Neuronal stem cell (in vitro differentiated cells): ENCODE results near the gene PRH2.

Experiments used
- DNase-seq: peaks from one replicate; pipeline ENCODE4 v3.0.0-alpha.2; 2013; ENCODE audit warnings: low spot score
- H2AFZ ChIP-seq: one replicate; pipeline ENCODE4 v1.6.1; 2013; ENCODE audit warnings: mild to moderate bottlenecking, low read length, inconsistent platforms
- H2AK5ac ChIP-seq: 2 replicates; pipeline ENCODE4 v1.6.1; 2013; ENCODE audit warnings: low read depth, mild to moderate bottlenecking, inconsistent platforms, low read length, moderate library complexity, mixed read lengths
- H2BK120ac ChIP-seq: 2 replicates; pipeline ENCODE4 v1.6.1; 2013; ENCODE audit warnings: low read depth, mild to moderate bottlenecking, inconsistent platforms, low read length, moderate library complexity, mixed read lengths
- H2BK12ac ChIP-seq: one replicate; pipeline ENCODE4 v1.6.1; 2013; ENCODE audit warnings: low read length, inconsistent platforms
- H2BK15ac ChIP-seq: 2 replicates; pipeline ENCODE4 v1.6.1; 2013; ENCODE audit warnings: mild to moderate bottlenecking, low read length, inconsistent platforms, mixed read lengths
- H2BK5ac ChIP-seq: one replicate; pipeline ENCODE4 v1.6.1; 2013; ENCODE audit warnings: inconsistent platforms, mild to moderate bottlenecking, low read length, moderate library complexity
- H3K14ac ChIP-seq: one replicate; pipeline ENCODE4 v1.6.1; 2013; ENCODE audit warnings: low read length, inconsistent platforms
- H3K18ac ChIP-seq: 2 replicates; pipeline ENCODE4 v1.6.1; 2013; ENCODE audit warnings: low read length, inconsistent platforms
- H3K23ac ChIP-seq: 2 replicates; pipeline ENCODE4 v1.6.1; 2013; ENCODE audit warnings: low read depth, mild to moderate bottlenecking, mixed read lengths, low read length, inconsistent platforms; ENCODE audit not compliant: poor library complexity
- H3K27ac ChIP-seq: replicated peaks from 3 replicates; pipeline ENCODE4 v1.5.1; 2013; ENCODE audit warnings: low read length, inconsistent platforms
- H3K27me3 ChIP-seq, 3 experiments: 2 replicates each; pipeline ENCODE4 v1.6.1; 2013; ENCODE audit warnings: low read length in 3 of 3, mild to moderate bottlenecking in 2 of 3, inconsistent platforms in 1 of 3, low read depth in 1 of 3, mixed read lengths in 1 of 3, moderate library complexity in 1 of 3; ENCODE audit not compliant: control insufficient read depth in 3 of 3, insufficient read depth in 3 of 3
- H3K36me3 ChIP-seq, 2 donors: replicated peaks in 1 of 2; 2 replicates each; pipeline ENCODE4 v1.6.1; 2013; ENCODE audit warnings: low read length in 2 of 2; ENCODE audit not compliant: control insufficient read depth in 2 of 2, insufficient read depth in 2 of 2
- H3K4ac ChIP-seq: 2 replicates; pipeline ENCODE4 v1.6.1; 2013; ENCODE audit warnings: inconsistent platforms, mild to moderate bottlenecking, low read length, moderate library complexity
- H3K4me1 ChIP-seq, 2 donors: 1 replicate in 1 of 2; 2 replicates in 1 of 2; pipeline ENCODE4 v1.6.1; 2013; ENCODE audit warnings: low read length in 2 of 2, low read depth in 1 of 2; ENCODE audit not compliant: control insufficient read depth in 2 of 2, insufficient read depth in 1 of 2
- H3K4me2 ChIP-seq: one replicate; pipeline ENCODE4 v1.6.1; 2013; ENCODE audit warnings: mild to moderate bottlenecking, low read length, inconsistent platforms; ENCODE audit not compliant: insufficient read depth, poor library complexity, severe bottlenecking
- H3K4me3 ChIP-seq, 2 donors: 2 replicates each; pipeline ENCODE4 v1.5.1; 2013; ENCODE audit warnings: low read length in 2 of 2, mild to moderate bottlenecking in 2 of 2, inconsistent platforms in 1 of 2, moderate library complexity in 1 of 2
- H3K79me1 ChIP-seq: one replicate; pipeline ENCODE4 v1.6.1; 2013; ENCODE audit warnings: low read depth, mild to moderate bottlenecking, inconsistent platforms, low read length, moderate library complexity
- H3K9ac ChIP-seq: one replicate; pipeline ENCODE4 v1.6.1; 2013; ENCODE audit warnings: mild to moderate bottlenecking, low read depth, low read length, inconsistent platforms; ENCODE audit not compliant: poor library complexity
- H3K9me3 ChIP-seq, 2 donors: replicated peaks in 1 of 2; 2 replicates each; pipeline versions ENCODE3 to v1.6.1; 2013; ENCODE audit warnings: low read length in 2 of 2, mild to moderate bottlenecking in 2 of 2, inconsistent platforms in 1 of 2, low read depth in 1 of 2, mixed read lengths in 1 of 2, moderate library complexity in 1 of 2; ENCODE audit not compliant: control insufficient read depth in 2 of 2, insufficient read depth in 1 of 2
- H4K8ac ChIP-seq: one replicate; pipeline ENCODE4 v1.6.1; 2013; ENCODE audit warnings: low read depth, mild to moderate bottlenecking, inconsistent platforms, low read length, moderate library complexity
- H4K91ac ChIP-seq: one replicate; pipeline ENCODE4 v1.6.1; 2013; ENCODE audit warnings: low read length, low read depth, mild to moderate bottlenecking, inconsistent platforms; ENCODE audit not compliant: poor library complexity
- WGBS, 2 donors: extraction: QIAGEN DNeasy Blood & Tissue Kit; methylation state at CpG; one replicate each; pipeline ENCODE4 v1.1.7; 2013; ENCODE audit warnings: missing lambda C conversion rate in 2 of 2, mixed read lengths in 1 of 2; ENCODE audit not compliant: insufficient read length in 2 of 2, insufficient replicate concordance in 1 of 2; ENCODE audit errors: extremely low coverage in 2 of 2; 5-methylcytosine and 5-hydroxymethylcytosine counted together

The PRH2 gene

GRCh38 chr12:10904686-10905085 lies 24.4 kb upstream of the PRH2 start:
- Histone ChIP-seq H3K4me2 (no peak overlapping the region), H3K27ac (no peak overlapping the region), H2BK120ac (no peak overlapping the region), H2AFZ (no peak overlapping the region), H3K9me3 (peaks cover 0 to 28% of the 10 kb centered on the region in 2 donors), H2BK15ac (no peak overlapping the region), H3K23ac (no peak overlapping the region), H3K4me3 (no peak overlapping the region), H2BK12ac (no peak overlapping the region), H3K4ac (no peak overlapping the region), H2AK5ac (no peak overlapping the region), H3K79me1 (no peaks in the 10 kb centered on the region), H3K27me3 (no peaks in the 10 kb centered on the region), H3K9ac (no peak overlapping the region), H2BK5ac (no peak overlapping the region), H3K18ac (no peak overlapping the region), H4K91ac (no peak overlapping the region), H3K4me1 (no peaks in the 10 kb centered on the region), H4K8ac (no peak overlapping the region), H3K14ac (no peak overlapping the region), H3K36me3 (no peaks in the 10 kb centered on the region)
- no CpG with 5 or more reads among the region's 4 CpGs for WGBS, 2 donors
- no peak for DNase-seq

GRCh38 chr12:10909462-10909861 lies 19.6 kb upstream of the PRH2 start, which contains the start of gene TAS2R13:
Gene TAS2R13 (minus strand): TSS chr12:10909562. CDS start chr12:10909298, 264 bp downstream.
- no peak within 1 kb of the TSS for H2BK120ac ChIP-seq
- H3K9me3 ChIP-seq = peaks cover 0 to 12% of the 10 kb centered on the region in 2 donors
- no peak within 1 kb of the TSS for H3K9ac ChIP-seq
- H3K4ac ChIP-seq = no peak within 1 kb of the TSS
- H3K4me2 ChIP-seq = no peak within 1 kb of the TSS
- no peaks in the 10 kb centered on the region for H3K27me3 ChIP-seq
- no peak within 1 kb of the TSS for H2BK15ac ChIP-seq
- H4K91ac ChIP-seq = no peak within 1 kb of the TSS
- H2BK12ac ChIP-seq = no peak within 1 kb of the TSS
- no peak within 1 kb of the TSS for H4K8ac ChIP-seq
- DNase-seq = no peak
- no peaks in the 10 kb centered on the region for H3K4me1 ChIP-seq
- H3K27ac ChIP-seq = no peak within 1 kb of the TSS
- H3K79me1 ChIP-seq = no peaks in the 10 kb centered on the region
- H3K14ac ChIP-seq = no peak within 1 kb of the TSS
- no peak within 1 kb of the TSS for H3K23ac ChIP-seq
- no peaks in the 10 kb centered on the region for H3K36me3 ChIP-seq
- no peak within 1 kb of the TSS for H3K18ac ChIP-seq
- H2BK5ac ChIP-seq = no peak within 1 kb of the TSS
- H2AK5ac ChIP-seq = no peak within 1 kb of the TSS
- WGBS, 2 donors = no CpG with 5 or more reads among the region's 1 CpG
- no peak within 1 kb of the TSS for H3K4me3 ChIP-seq
- no peak within 1 kb of the TSS for H2AFZ ChIP-seq

- Histone ChIP-seq H3K79me1 (no peaks in the 10 kb centered on the region), H2BK12ac (no peak overlapping the region), H4K91ac (no peak overlapping the region), H3K9ac (no peak overlapping the region), H3K18ac (no peak overlapping the region), H3K4me1 (no peaks in the 10 kb centered on the region), H2AFZ (no peak overlapping the region), H3K14ac (no peak overlapping the region), H3K4ac (no peak overlapping the region), H3K27ac (no peak overlapping the region), H3K4me3 (no peak overlapping the region), H2BK15ac (no peak overlapping the region), H3K27me3 (no peaks in the 10 kb centered on the region), H3K9me3 (peaks cover 0 to 3% of the 10 kb centered on the region in 2 donors), H4K8ac (no peak overlapping the region), H2BK5ac (no peak overlapping the region), H2AK5ac (no peak overlapping the region), H3K36me3 (no peaks in the 10 kb centered on the region), H3K4me2 (no peak overlapping the region), H2BK120ac (no peak overlapping the region), H3K23ac (no peak overlapping the region)
- no CpG with 5 or more reads among the region's 8 CpGs for WGBS, 2 donors
- DNase-seq = no peak
These were observed 18.7 kb upstream of the PRH2 start for GRCh38 chr12:10910380-10910779.

- Histone ChIP-seq H2AFZ (no peak overlapping the region), H3K4me2 (no peak overlapping the region), H3K36me3 (peaks cover 0 to 2% of the 10 kb centered on the region in 2 donors), H2BK120ac (no peak overlapping the region), H3K27ac (no peak overlapping the region), H3K27me3 (no peaks in the 10 kb centered on the region), H4K8ac (no peak overlapping the region), H3K4ac (no peak overlapping the region), H3K4me3 (no peak overlapping the region), H4K91ac (no peak overlapping the region), H3K79me1 (no peaks in the 10 kb centered on the region), H3K9me3 (no peaks in the 10 kb centered on the region), H3K4me1 (no peaks in the 10 kb centered on the region), H2AK5ac (no peak overlapping the region), H3K14ac (no peak overlapping the region), H3K18ac (no peak overlapping the region), H2BK12ac (no peak overlapping the region), H3K23ac (no peak overlapping the region), H2BK5ac (no peak overlapping the region), H2BK15ac (no peak overlapping the region), H3K9ac (no peak overlapping the region)
- WGBS, 2 donors = no CpG with 5 or more reads among the region's 1 CpG
- no peak for DNase-seq
These were observed 9.2 kb upstream of the PRH2 start for GRCh38 chr12:10919809-10920208.
